Stimulated activated CD4-positive, alpha-beta T cell treated with anti-CD3 and anti-CD28 coated beads, Interleukin-4, amount 100 ng/mL, for 1 hour (primary cell): ENCODE measurements around the gene ZNF232.
"Not testable (repeated sequence)": the region's sequence is repeated elsewhere in the genome, so short reads cannot be mapped to it uniquely, and the experiment has no call there.

ENCODE experiments used
- DNase-seq: peaks from one replicate; pipeline ENCODE4 v3.0.0-alpha.2; 2020

ZNF232 gene

GRCh38 chr17:5111402-5112204, at the start of gene ZNF232:
ZNF232 (minus strand) TSS chr17:5111878; CDS start chr17:5111822, 56 bp downstream.
- peak; percentile 91 for DNase-seq

GRCh38 chr17:5160702-5161101, 49.0 kb upstream of the ZNF232 start:
- not testable (repeated sequence) for DNase-seq

- DNase-seq: not testable (repeated sequence)
Measured at GRCh38 chr17:5146122-5146521, 34.4 kb upstream of the ZNF232 start.

- not testable (repeated sequence) for DNase-seq
Measured at GRCh38 chr17:5142877-5143276, 31.2 kb upstream of the ZNF232 start.

- DNase-seq: no peak
Measured at GRCh38 chr17:5139458-5139732, 27.7 kb upstream of the ZNF232 start.

- DNase-seq: no peak
Measured at GRCh38 chr17:5138616-5139457, 27.2 kb upstream of the ZNF232 start.

GRCh38 chr17:5138198-5138544, 26.5 kb upstream of the ZNF232 start:
- DNase-seq: not testable (repeated sequence)

- not testable (repeated sequence) for DNase-seq
Measured at GRCh38 chr17:5137511-5138197, 26.0 kb upstream of the ZNF232 start.

GRCh38 chr17:5136580-5137412, 25.1 kb upstream of the ZNF232 start:
- not testable (repeated sequence) for DNase-seq

- DNase-seq: no peak
Measured at GRCh38 chr17:5135726-5136579, 24.3 kb upstream of the ZNF232 start.

- not testable (repeated sequence) for DNase-seq
Measured at GRCh38 chr17:5135131-5135712, 23.5 kb upstream of the ZNF232 start.

- DNase-seq: not testable (repeated sequence)
Measured at GRCh38 chr17:5134571-5134970, 22.9 kb upstream of the ZNF232 start.

GRCh38 chr17:5133961-5134360, 22.3 kb upstream of the ZNF232 start:
- DNase-seq: not testable (repeated sequence)

- DNase-seq: no peak
Measured at GRCh38 chr17:5133311-5133710, 21.6 kb upstream of the ZNF232 start.

- DNase-seq: not testable (repeated sequence)
Measured at GRCh38 chr17:5132503-5133225, 21.0 kb upstream of the ZNF232 start.

- DNase-seq: not testable (repeated sequence)
Measured at GRCh38 chr17:5131799-5132502, 20.3 kb upstream of the ZNF232 start.

GRCh38 chr17:5131146-5131715, 19.6 kb upstream of the ZNF232 start:
- no peak for DNase-seq

GRCh38 chr17:5130687-5131086, 19.0 kb upstream of the ZNF232 start:
- DNase-seq: not testable (repeated sequence)

GRCh38 chr17:5130261-5130660, 18.6 kb upstream of the ZNF232 start:
- DNase-seq: not testable (repeated sequence)
